MCF 10A (cell line): Measurements from ENCODE around the gene SNX4. TPM values are rescaled to one million over a fixed set of nuclear protein-coding genes. Genes with fewer than 3 reads are reported as not detected.
A peak's percentile ranks its signal among the peaks of the same experiment; 100 is the strongest.

Experiments
- BruUV-seq: library from RNA; stranded (reverse); fragments of 400-500 nt; replicated peaks from 2 replicates; lab custom pipeline; 2021; lab: Mats Ljungman, UMichigan
- CTCF ChIA-PET: fragments of 300-600 bp; sonication (Branson Sonifier 250); formaldehyde crosslinking; extraction: SDS; loops from one replicate; lab custom pipeline; 2021; ENCODE audit warnings: antibody characterized with exemption, inconsistent platforms; lab: Yijun Ruan, JAX
- POLR2A ChIA-PET: fragments of 300-600, 350-650 bp; sonication (Branson Sonifier 250); formaldehyde crosslinking; extraction: SDS; loops from one replicate; lab custom pipeline; 2020; ENCODE audit warnings: antibody characterized with exemption, inconsistent platforms; lab: Yijun Ruan, JAX
- DNase-seq: peaks from one replicate; pipeline ENCODE4 v3.0.0-alpha.2; 2018; ENCODE audit not compliant: unreplicated experiment
- H3K27ac Mint-ChIP-seq: one replicate; pipeline ENCODE4 v1.8.0; 2022; ENCODE audit warnings: mild to moderate bottlenecking, low read depth, mixed read lengths; ENCODE audit not compliant: unreplicated experiment
- H3K27me3 Mint-ChIP-seq: one replicate; pipeline ENCODE4 v1.8.0; 2022; ENCODE audit warnings: mixed read lengths; ENCODE audit not compliant: insufficient read depth, unreplicated experiment
- H3K36me3 Mint-ChIP-seq: one replicate; pipeline ENCODE4 v1.8.0; 2022; ENCODE audit warnings: mild to moderate bottlenecking, moderate library complexity, mixed read lengths; ENCODE audit not compliant: insufficient read depth, unreplicated experiment
- H3K4me1 Mint-ChIP-seq: one replicate; pipeline ENCODE4 v1.8.0; 2022; ENCODE audit warnings: mixed read lengths; ENCODE audit not compliant: insufficient read depth, unreplicated experiment
- H3K4me3 Mint-ChIP-seq: one replicate; pipeline ENCODE4 v1.8.0; 2022; ENCODE audit warnings: mild to moderate bottlenecking, moderate library complexity, mixed read lengths; ENCODE audit not compliant: unreplicated experiment
- H3K9me3 Mint-ChIP-seq: one replicate; pipeline ENCODE4 v1.8.0; 2022; ENCODE audit warnings: mixed read lengths; ENCODE audit not compliant: unreplicated experiment
- CTCF ChIP-seq: fragments of 200-600 bp; IDR thresholded peaks from one replicate; pipeline ENCODE4 v1.8.0; 2022; ENCODE audit warnings: antibody characterized with exemption, mild to moderate bottlenecking; ENCODE audit not compliant: unreplicated experiment
- intact Hi-C: fragments of 100-400 bp; cut with micrococcal nuclease; formaldehyde crosslinking; loops from 2 replicates; pipeline ENCODE4 v1.14.1; 2022
- total RNA-seq: library from RNA; stranded (reverse); gene quantifications from 2 replicates; pipeline ENCODE4 v1.2.3, GENCODE V29; 2022

SNX4 gene
- total RNA-seq, 1 experiment from 2014 or later: 20.4 TPM

- DNase-seq: peak; percentile 9
- no peak overlapping the region for H3K27ac Mint-ChIP-seq
- no peak for TF ChIP-seq CTCF
- H3K36me3 Mint-ChIP-seq: peaks cover 32% of the 10 kb centered on the region
- H3K9me3 Mint-ChIP-seq: no peaks in the 10 kb centered on the region
- intact Hi-C loops: no loop called here
- BruUV-seq: no TSS peak
- ChIA-PET CTCF (no interaction called here), POLR2A (no interaction called here)
- no peaks in the 10 kb centered on the region for H3K27me3 Mint-ChIP-seq
- H3K4me1 Mint-ChIP-seq: no peaks in the 10 kb centered on the region
- no peak overlapping the region for H3K4me3 Mint-ChIP-seq
Measured at GRCh38 chr3:125478326-125478725, 41.7 kb downstream of the SNX4 start.

- ChIA-PET POLR2A (no interaction called here), CTCF (interaction anchor here (0.9 kb wide), 1 partner anchor 12 kb away, joined by 6 read pairs; no protein-coding TSS in a partner anchor)
- no peak for DNase-seq
- no peak overlapping the region for H3K27ac Mint-ChIP-seq
- peaks cover 39% of the 10 kb centered on the region for H3K36me3 Mint-ChIP-seq
- no peak for TF ChIP-seq CTCF
- no peaks in the 10 kb centered on the region for H3K4me1 Mint-ChIP-seq
- intact Hi-C loops: no loop called here
- no peaks in the 10 kb centered on the region for H3K9me3 Mint-ChIP-seq
- no peak overlapping the region for H3K4me3 Mint-ChIP-seq
- BruUV-seq: no TSS peak
- no peaks in the 10 kb centered on the region for H3K27me3 Mint-ChIP-seq
Measured at GRCh38 chr3:125477701-125478100, 42.3 kb downstream of the SNX4 start.

GRCh38 chr3:125470671-125471070 lies 49.3 kb downstream of the SNX4 start:
- Mint-ChIP-seq H3K27ac (no peak overlapping the region), H3K4me1 (no peaks in the 10 kb centered on the region), H3K27me3 (no peaks in the 10 kb centered on the region), H3K4me3 (no peak overlapping the region), H3K9me3 (no peaks in the 10 kb centered on the region), H3K36me3 (peaks cover 87% of the 10 kb centered on the region)
- no peak for DNase-seq
- intact Hi-C loops: no loop called here
- ChIA-PET CTCF (interaction anchor here (0.7 kb wide), 1 partner anchor 8 kb away, joined by 3 read pairs; no protein-coding TSS in a partner anchor), POLR2A (no interaction called here)
- TF ChIP-seq CTCF: no peak
- BruUV-seq: no TSS peak

- BruUV-seq: no TSS peak
- ChIA-PET POLR2A (no interaction called here), CTCF (interaction anchor here (0.6 kb wide), 2 partner anchors 7 to 15 kb away, joined by 3 read pairs; no protein-coding TSS in a partner anchor)
- Mint-ChIP-seq H3K4me1 (no peaks in the 10 kb centered on the region), H3K36me3 (peaks cover 70% of the 10 kb centered on the region), H3K9me3 (no peaks in the 10 kb centered on the region), H3K27ac (no peak overlapping the region), H3K4me3 (no peak overlapping the region), H3K27me3 (no peaks in the 10 kb centered on the region)
- no peak for TF ChIP-seq CTCF
- no peak for DNase-seq
- intact Hi-C loops: no loop called here
Measured at GRCh38 chr3:125462722-125463299, 57.2 kb downstream of the SNX4 start.
